ENCODE measurements around the gene SPECC1L.

SPECC1L gene

GRCh38 chr22:24429411-24430365 lies 159.1 kb downstream of the SPECC1L start:
- DNase-seq = no peak

- no peak for DNase-seq
Observed at GRCh38 chr22:24430431-24431308, 160.0 kb downstream of the SPECC1L start.

GRCh38 chr22:24431309-24432034 lies 160.8 kb downstream of the SPECC1L start:
- DNase-seq = no peak

GRCh38 chr22:24432059-24432853 lies 161.6 kb downstream of the SPECC1L start:
- DNase-seq = peak; percentile 80

- no peak for DNase-seq
Observed at GRCh38 chr22:24433001-24433827, 162.6 kb downstream of the SPECC1L start.

GRCh38 chr22:24433828-24434470 lies 163.3 kb downstream of the SPECC1L start:
- DNase-seq = peak; percentile 75

- peak; percentile 89 for DNase-seq
Observed at GRCh38 chr22:24434471-24435322, 164.1 kb downstream of the SPECC1L start.

GRCh38 chr22:24435323-24435645 lies 164.7 kb downstream of the SPECC1L start:
- DNase-seq = no peak

GRCh38 chr22:24435861-24436371 lies 165.3 kb downstream of the SPECC1L start:
- no peak for DNase-seq

- DNase-seq = no peak
Observed at GRCh38 chr22:24436553-24436952, 165.9 kb downstream of the SPECC1L start.

- no peak for DNase-seq
Observed at GRCh38 chr22:24437091-24437490, 166.5 kb downstream of the SPECC1L start.

GRCh38 chr22:24437741-24438328 lies 167.2 kb downstream of the SPECC1L start:
- DNase-seq = no peak

- DNase-seq = no peak
Observed at GRCh38 chr22:24440270-24440717, 169.7 kb downstream of the SPECC1L start.

GRCh38 chr22:24440718-24441405 lies 170.2 kb downstream of the SPECC1L start:
- DNase-seq = peak; percentile 26

- peak; percentile 15 for DNase-seq
Observed at GRCh38 chr22:24441406-24442351, 171.0 kb downstream of the SPECC1L start.

- peak; percentile 6 for DNase-seq
Observed at GRCh38 chr22:24442352-24442744, 171.7 kb downstream of the SPECC1L start.

- peak; percentile 7 for DNase-seq
Observed at GRCh38 chr22:24443668-24444067, 173.0 kb downstream of the SPECC1L start.

Measured in right hindlimb (tissue), 1 donor.